Cardiac septum (tissue), 1 donor: ENCODE data around the gene HOXC10. TPM values are rescaled to one million over a fixed set of nuclear protein-coding genes. Genes with fewer than 3 reads are reported as not detected.

Source experiments
- DNase-seq: peaks from one replicate; pipeline ENCODE4 v3.0.0-alpha.2; 2020; ENCODE audit warnings: low spot score
- intact Hi-C: fragments of 100-400 bp; cut with DNase I; formaldehyde crosslinking; loops from one replicate; pipeline ENCODE4 v1.14.0; 2022
- total RNA-seq: library from RNA; stranded (reverse); fragmentation: NEBNext Ultra II Directional; extraction: Animal tissue kit (Norgen Biotek cat#: 25700); gene quantifications from one replicate; pipeline ENCODE4 v1.2.1, GENCODE V29; 2021
- donor health status: DM: no; HTN: no; CAD: no.

The HOXC10 gene
- total RNA-seq, 1 donor from 2014 or later = not detected

- DNase-seq = no peak
- intact Hi-C loops = no loop called here
These were observed 12.5 kb downstream of the HOXC10 start for GRCh38 chr12:53997204-53998109.

GRCh38 chr12:53998110-53998899, 13.4 kb downstream of the HOXC10 start:
- intact Hi-C loops = no loop called here
- no peak for DNase-seq

- no peak for DNase-seq
- intact Hi-C loops = no loop called here
These were observed 13.9 kb downstream of the HOXC10 start for GRCh38 chr12:53998900-53999236.

- intact Hi-C loops = no loop called here
These were observed 14.7 kb downstream of the HOXC10 start for GRCh38 chr12:53999559-54000115.

GRCh38 chr12:54000116-54001114, 15.5 kb downstream of the HOXC10 start, which contains the start of gene HOXC9:
Gene HOXC9, plus strand, starts transcription at chr12:54000161. Its CDS starts 28 bp downstream, at chr12:54000189.
- DNase-seq = no peak
- intact Hi-C loops = no loop called here

More at GRCh38 chr12:53999559-54000115, 14.7 kb downstream of the HOXC10 start:
- no peak for DNase-seq

GRCh38 chr12:54001283-54002187, 16.6 kb downstream of the HOXC10 start:
- DNase-seq = no peak

GRCh38 chr12:54002278-54002914, 17.4 kb downstream of the HOXC10 start:
- intact Hi-C loops = no loop called here
- no peak for DNase-seq

More at GRCh38 chr12:54001283-54002187, 16.6 kb downstream of the HOXC10 start:
- intact Hi-C loops = no loop called here

- intact Hi-C loops = no loop called here
- no peak for DNase-seq
These were observed 18.0 kb downstream of the HOXC10 start for GRCh38 chr12:54002915-54003389.

GRCh38 chr12:54003625-54004024, 18.7 kb downstream of the HOXC10 start:
- no peak for DNase-seq

GRCh38 chr12:54004063-54004840, 19.3 kb downstream of the HOXC10 start:
- intact Hi-C loops = no loop called here
- DNase-seq = no peak

More at GRCh38 chr12:54003625-54004024, 18.7 kb downstream of the HOXC10 start:
- intact Hi-C loops = no loop called here

- DNase-seq = no peak
- intact Hi-C loops = no loop called here
These were observed 20.0 kb downstream of the HOXC10 start for GRCh38 chr12:54004841-54005530.

- intact Hi-C loops = no loop called here
- DNase-seq = no peak
These were observed 20.5 kb downstream of the HOXC10 start for GRCh38 chr12:54005531-54005852.

- intact Hi-C loops = loop anchor here (2.0 kb wide), 1 partner anchor 195 kb away; no protein-coding TSS in a partner anchor
These were observed 21.1 kb downstream of the HOXC10 start for GRCh38 chr12:54005853-54006558.

GRCh38 chr12:54006559-54007220, 21.7 kb downstream of the HOXC10 start:
- no peak for DNase-seq
- intact Hi-C loops = loop anchor here (2.0 kb wide), 1 partner anchor 194 kb away; no protein-coding TSS in a partner anchor

More at GRCh38 chr12:54005853-54006558, 21.1 kb downstream of the HOXC10 start:
- peak; percentile 94 for DNase-seq
